ENCODE measurements around the gene HMGCS2.

GRCh38 chr1:119714583-119714982 is 54.1 kb downstream of the HMGCS2 start:
- TF ChIP-seq, protein P1, sequence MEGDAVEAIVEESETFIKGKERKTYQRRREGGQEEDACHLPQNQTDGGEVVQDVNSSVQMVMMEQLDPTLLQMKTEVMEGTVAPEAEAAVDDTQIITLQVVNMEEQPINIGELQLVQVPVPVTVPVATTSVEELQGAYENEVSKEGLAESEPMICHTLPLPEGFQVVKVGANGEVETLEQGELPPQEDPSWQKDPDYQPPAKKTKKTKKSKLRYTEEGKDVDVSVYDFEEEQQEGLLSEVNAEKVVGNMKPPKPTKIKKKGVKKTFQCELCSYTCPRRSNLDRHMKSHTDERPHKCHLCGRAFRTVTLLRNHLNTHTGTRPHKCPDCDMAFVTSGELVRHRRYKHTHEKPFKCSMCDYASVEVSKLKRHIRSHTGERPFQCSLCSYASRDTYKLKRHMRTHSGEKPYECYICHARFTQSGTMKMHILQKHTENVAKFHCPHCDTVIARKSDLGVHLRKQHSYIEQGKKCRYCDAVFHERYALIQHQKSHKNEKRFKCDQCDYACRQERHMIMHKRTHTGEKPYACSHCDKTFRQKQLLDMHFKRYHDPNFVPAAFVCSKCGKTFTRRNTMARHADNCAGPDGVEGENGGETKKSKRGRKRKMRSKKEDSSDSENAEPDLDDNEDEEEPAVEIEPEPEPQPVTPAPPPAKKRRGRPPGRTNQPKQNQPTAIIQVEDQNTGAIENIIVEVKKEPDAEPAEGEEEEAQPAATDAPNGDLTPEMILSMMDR (conservative IDR thresholded peaks at IDR 0.05), result no peak
- no peak for TF ChIP-seq EZH2 (IDR thresholded peaks at IDR 0.05; ENCODE audit: low read depth)
